HepG2 (cell line): ENCODE data around the gene IRS2. TPM values are rescaled to one million over a fixed set of nuclear protein-coding genes. Genes with fewer than 3 reads are reported as not detected.

Experiments used
- ATAC-seq: fragments of 200-7000 bp; cut with Tn5 transposase; 3 replicates; pipeline ENCODE4 v1.9.1; 2020; ENCODE audit warnings: mild to moderate bottlenecking, moderate library complexity
- BruUV-seq: library from RNA; stranded (reverse); fragments of 400-500 nt; replicated peaks from 2 replicates; lab custom pipeline; 2021; lab: Mats Ljungman, UMichigan
- CTCF ChIA-PET: fragments of 300-600 bp; formaldehyde crosslinking; extraction: SDS; loops from one replicate; lab custom pipeline; 2021; ENCODE audit warnings: low total read pairs, inconsistent platforms, low intra/inter-chr PET ratio; lab: Yijun Ruan, JAX
- POLR2A ChIA-PET: fragments of 350-600 bp; sonication (Branson Sonifier 250); formaldehyde crosslinking; loops from one replicate; lab custom pipeline; 2020; ENCODE audit warnings: antibody characterized with exemption, inconsistent platforms; lab: Yijun Ruan, JAX
- DNase-seq: peaks from one replicate; pipeline ENCODE4 v3.0.0-alpha.2; 2015; ENCODE audit warnings: low spot score
- FAIRE-seq: peaks from 3 replicates; lab custom pipeline; 2011; peaks lifted over from hg19 to GRCh38; lab: Jason Lieb, UNC
- H2AFZ ChIP-seq: one replicate; pipeline ENCODE4 v1.6.1; 2011; ENCODE audit warnings: low read length, inconsistent platforms
- H3K27ac ChIP-seq: fragments of 300-600 bp; 3 replicates; pipeline ENCODE4 v1.8.0; 2011; ENCODE audit warnings: mixed run types, mild to moderate bottlenecking, mixed read lengths, low read length, inconsistent platforms; ENCODE audit not compliant: insufficient read depth; ENCODE audit errors: extremely low read length
- H3K27me3 ChIP-seq, 2 experiments: fragments of 200-600 bp in 1 of 2; 2 replicates in 1 of 2; 3 replicates in 1 of 2; pipeline versions ENCODE4 v1.6.0 to v1.8.0; 2011; ENCODE audit warnings: low read length in 2 of 2, mild to moderate bottlenecking in 2 of 2, moderate library complexity in 2 of 2, inconsistent platforms in 1 of 2; ENCODE audit not compliant: insufficient read depth in 2 of 2, control insufficient read depth in 1 of 2
- H3K36me3 ChIP-seq, 2 experiments: fragments of 200-600 bp in 1 of 2; replicated peaks in 1 of 2; 2 replicates in 1 of 2; 3 replicates in 1 of 2; pipeline versions ENCODE4 v1.5.1 to v1.8.0; 2011; ENCODE audit warnings: low read length in 2 of 2, inconsistent platforms in 1 of 2; ENCODE audit not compliant: insufficient read depth in 2 of 2, control insufficient read depth in 1 of 2
- H3K4me1 ChIP-seq: 2 replicates; pipeline ENCODE4 v1.5.1; 2012; ENCODE audit warnings: low read length, inconsistent platforms; ENCODE audit not compliant: insufficient read depth
- H3K4me2 ChIP-seq: 2 replicates; pipeline ENCODE4 v1.6.0; 2011; ENCODE audit warnings: low read depth, low read length, inconsistent platforms
- H3K4me3 ChIP-seq, 3 experiments: fragments of 200-600 bp in 1 of 3; sonication (generic), shearing (Covaris generic) in 1 of 3; replicated peaks in 1 of 3; 2 replicates each; pipeline ENCODE4 v1.5.1; 2011 to 2016; ENCODE audit warnings: low read length in 3 of 3, inconsistent platforms in 2 of 3, low read depth in 2 of 3, mild to moderate bottlenecking in 2 of 3, control low read depth in 1 of 3, mixed read lengths in 1 of 3; ENCODE audit not compliant: insufficient read depth in 1 of 3
- H3K79me2 ChIP-seq: one replicate; pipeline ENCODE4 v1.6.1; 2011; ENCODE audit warnings: low read length, inconsistent platforms; ENCODE audit not compliant: insufficient read depth
- H3K9ac ChIP-seq: 2 replicates; pipeline ENCODE4 v1.6.0; 2011; ENCODE audit warnings: mild to moderate bottlenecking, low read depth, low read length, inconsistent platforms; ENCODE audit not compliant: insufficient read depth
- H3K9me3 ChIP-seq: 2 replicates; pipeline ENCODE4 v1.5.1; 2012; ENCODE audit warnings: mild to moderate bottlenecking, low read length
- H4K20me1 ChIP-seq: 2 replicates; pipeline ENCODE4 v1.6.0; 2011; ENCODE audit warnings: inconsistent platforms, mild to moderate bottlenecking, low read length, moderate library complexity; ENCODE audit not compliant: insufficient read depth
- ATAD3A ChIP-seq: sonication (generic); formaldehyde crosslinking; IDR thresholded peaks from 2 replicates; pipeline ENCODE4 v1.4.0; 2020; ENCODE audit warnings: missing genetic modification reagents
- ESRRA ChIP-seq: sonication (generic); formaldehyde crosslinking; IDR thresholded peaks from 2 replicates; pipeline ENCODE4 v1.5.1; 2020; ENCODE audit warnings: mild to moderate bottlenecking, low read depth, missing genetic modification reagents
- KLF16 ChIP-seq, 2 experiments: sonication (generic) in 1 of 2; formaldehyde crosslinking in 1 of 2; IDR thresholded peaks; 2 replicates each; pipeline versions ENCODE4 v1.6.1 to v1.8.0; 2016 to 2023; ENCODE audit warnings: missing genetic modification reagents in 2 of 2, missing compliant biosample characterization in 1 of 2
- MAFK ChIP-seq, 2 experiments: IDR thresholded peaks in 1 of 2; conservative IDR thresholded peaks in 1 of 2; 2 replicates each; pipeline ENCODE4 v1.6.1; 2011; ENCODE audit warnings: improper control_type of control experiment in 2 of 2, low read length in 2 of 2
- MNT ChIP-seq: fragments of 450-650 bp; IDR thresholded peaks from 2 replicates; pipeline ENCODE4 v1.6.1; 2016
- NBN ChIP-seq: fragments of 450-650 bp; conservative IDR thresholded peaks from 2 replicates; pipeline ENCODE4 v1.6.1; 2017
- NFAT5 ChIP-seq: sonication (generic); formaldehyde crosslinking; IDR thresholded peaks from 2 replicates; pipeline ENCODE4 v1.4.0; 2020; ENCODE audit warnings: missing genetic modification reagents
- ZC3H13 ChIP-seq: sonication (generic); formaldehyde crosslinking; IDR thresholded peaks from 2 replicates; pipeline ENCODE4 v1.8.1; 2023; ENCODE audit warnings: mild to moderate bottlenecking, missing genetic modification reagents, moderate library complexity
- ZFP36 ChIP-seq: fragments of 150-350 bp; IDR thresholded peaks from 2 replicates; pipeline ENCODE4 v1.6.1; 2018; ENCODE audit warnings: borderline replicate concordance, low read length, low read depth; ENCODE audit not compliant: partially characterized antibody
- ZFY ChIP-seq: sonication (generic); formaldehyde crosslinking; IDR thresholded peaks from 2 replicates; pipeline ENCODE4 v1.4.0; 2020; ENCODE audit warnings: missing genetic modification reagents
- ZNF160 ChIP-seq: sonication (generic); formaldehyde crosslinking; IDR thresholded peaks from 2 replicates; pipeline ENCODE4 v1.8.0; 2022; ENCODE audit warnings: mild to moderate bottlenecking, inconsistent platforms, missing genetic modification reagents
- ZNF709 ChIP-seq: sonication (generic); formaldehyde crosslinking; IDR thresholded peaks from 2 replicates; pipeline ENCODE4 v1.5.0; 2020; ENCODE audit warnings: mild to moderate bottlenecking, missing genetic modification reagents
- ZNF782 ChIP-seq: sonication (generic); formaldehyde crosslinking; IDR thresholded peaks from 2 replicates; pipeline ENCODE4 v1.4.0; 2020; ENCODE audit warnings: missing genetic modification reagents, mild to moderate bottlenecking, borderline replicate concordance
- WGBS: methylation state at CpG from one replicate; pipeline ENCODE4 v1.1.6; 2017; ENCODE audit warnings: low lambda C conversion rate; 5-methylcytosine and 5-hydroxymethylcytosine counted together
- in situ Hi-C: cut with HindIII; loops from 2 replicates; pipeline ENCODE4 v1.10.0; 2017; ENCODE audit warnings: low pct_unique_long_range_greater_than_20kb; ENCODE audit not compliant: extremely low pct_ligation_motif_present
- intact Hi-C: fragments of 100-400 bp; cut with micrococcal nuclease; formaldehyde crosslinking; loops from one replicate; pipeline ENCODE4 v1.10.0; 2022; ENCODE audit not compliant: unreplicated experiment
- polyA plus RNA-seq, 8 experiments: library from polyadenylated mRNA; depleted of rRNA in 3 of 8; stranded (reverse) in 7 of 8; unstranded in 1 of 8; fragments of >200 nt; fragmentation: Illumina TruSeq in 4 of 8; extraction: Trizol in 4 of 8; gene quantifications; 2 replicates each; pipeline versions ENCODE4 v1.2.1 to v1.2.3, GENCODE V29; 2011 to 2016; ENCODE audit warnings: low read depth in 4 of 8, missing spikeins in 1 of 8, mixed read lengths in 1 of 8; ENCODE audit not compliant: insufficient read depth in 1 of 8
- total RNA-seq, 5 experiments: library from RNA; depleted of rRNA; stranded (reverse); fragments of >200 nt; fragmentation: Illumina TruSeq; extraction: Trizol; gene quantifications; 2 replicates each; pipeline ENCODE4 v1.2.3, GENCODE V29; 2016; ENCODE audit warnings: low read depth in 1 of 5

IRS2 gene
- total and polyA plus RNA-seq, 2 of the 13 experiments (the other 11 are each of a cell fraction or from before 2014, with no cell fraction given) = 0.02 to 0.04 TPM

GRCh38 chr13:109717686-109718085 lies 68.7 kb downstream of the IRS2 start:
- no peak overlapping the region for H3K4me2 ChIP-seq
- DNase-seq (no peak), ATAC-seq (no peak), FAIRE-seq (no peak)
- 45% methylated on average over 6 of the region's 6 CpGs for WGBS
- peaks cover 21% of the 10 kb centered on the region for H3K4me1 ChIP-seq
- no peaks in the 10 kb centered on the region for H3K9me3 ChIP-seq
- in situ Hi-C loops (no loop called here), intact Hi-C loops (no loop called here)
- ChIA-PET POLR2A (no interaction called here), CTCF (no interaction called here)
- no peak overlapping the region for H2AFZ ChIP-seq
- H3K27ac ChIP-seq = no peak overlapping the region
- no peaks in the 10 kb centered on the region for H4K20me1 ChIP-seq
- no peaks in the 10 kb centered on the region for H3K36me3 ChIP-seq
- no peak overlapping the region for H3K4me3 ChIP-seq
- TF ChIP-seq ZNF782 (CRISPR knock-in tag) = no peak
- no peak for TF ChIP-seq MNT
- TF ChIP-seq ZFP36 = no peak
- no peak for TF ChIP-seq ATAD3A (CRISPR knock-in tag)
- TF ChIP-seq ZNF709 = no peak
- TF ChIP-seq ZNF160 = no peak
- no peak for TF ChIP-seq MAFK (conservative IDR thresholded peaks at IDR 0.05 in 1 of 2, IDR thresholded peaks at IDR 0.05 in 1 of 2; ENCODE audit: low read length in 2 of 2)
- TF ChIP-seq ZC3H13 = no peak
- no peaks in the 10 kb centered on the region for H3K27me3 ChIP-seq
- H3K9ac ChIP-seq = no peak overlapping the region
- no TSS peak for BruUV-seq
- no peaks in the 10 kb centered on the region for H3K79me2 ChIP-seq

- BruUV-seq = no TSS peak
- FAIRE-seq (no peak), ATAC-seq (no peak), DNase-seq (no peak)
- Histone ChIP-seq H3K9me3 (no peaks in the 10 kb centered on the region), H3K36me3 (no peaks in the 10 kb centered on the region), H3K4me2 (no peak overlapping the region), H4K20me1 (no peaks in the 10 kb centered on the region), H3K9ac (no peak overlapping the region), H3K79me2 (no peaks in the 10 kb centered on the region), H3K4me3 (no peak overlapping the region), H3K27me3 (no peaks in the 10 kb centered on the region), H3K27ac (no peak overlapping the region), H2AFZ (no peak overlapping the region), H3K4me1 (peaks cover 14% of the 10 kb centered on the region)
- in situ Hi-C loops = no loop called here
- ChIA-PET CTCF (no interaction called here), POLR2A (no interaction called here)
- intact Hi-C loops = no loop called here
- 29% methylated on average over 1 of the region's 1 CpG for WGBS
- TF ChIP-seq NBN (no peak), ZFY (CRISPR knock-in tag) (no peak), ESRRA (CRISPR knock-in tag) (no peak), KLF16 (CRISPR knock-in tag; IDR thresholded peaks at IDR 0.05) (no peak), NFAT5 (no peak)
Observed at GRCh38 chr13:109715902-109716301, 70.5 kb downstream of the IRS2 start.
